ENCODE measurements around the gene PHLDB2. TPM values are rescaled to one million over a fixed set of nuclear protein-coding genes. Genes with fewer than 3 reads are reported as not detected.

PHLDB2 gene
- total and polyA plus RNA-seq, 2 of the 8 experiments (the other 6 are each of a cell fraction or from before 2014, with no cell fraction given) = 5.8 to 22.6 TPM

DNA sequence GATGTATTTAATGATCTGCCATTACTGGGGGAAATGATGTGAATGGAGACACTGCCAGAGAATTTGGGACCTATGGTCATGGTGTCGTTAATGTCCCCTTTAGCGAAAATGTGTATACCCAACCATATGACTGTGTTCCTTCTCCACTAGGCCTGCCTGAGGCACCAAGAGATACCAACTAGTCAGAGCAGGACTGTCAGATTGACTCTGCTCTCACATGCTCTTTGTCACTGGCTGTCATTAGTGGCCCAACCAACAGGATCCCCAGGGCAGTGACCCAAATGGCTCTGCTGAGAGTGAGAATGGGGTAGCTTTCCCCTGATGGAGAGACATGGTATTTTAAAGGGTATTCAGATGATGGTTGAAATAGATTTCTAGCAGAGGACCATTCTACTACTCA lies 142.5 kb downstream of the PHLDB2 start:
- Histone ChIP-seq H3K9me3 (ENCODE audit: insufficient read depth in 2 of 2, low read depth in 1 of 2, low read length in 1 of 2) (no peaks in the 10 kb centered on the region), H3K18ac (ENCODE audit: extremely low read depth, low read length) (no peak overlapping the region), H3K27me3 (replicated peaks in 1 of 4; ENCODE audit: control insufficient read depth in 3 of 4, extremely low read depth in 1 of 4, insufficient read depth in 3 of 4, low read length in 3 of 4) (peaks cover 1 to 22% (median 9%) of the 10 kb centered on the region in 4 experiments; a peak in 4 of 7 replicates), H2AFZ (ENCODE audit: low read length) (no peak overlapping the region), H4K8ac (ENCODE audit: extremely low read depth, insufficient read depth, low read length) (no peak overlapping the region), H3K36me3 (ENCODE audit: control insufficient read depth in 2 of 4, insufficient read depth in 4 of 4, low read length in 3 of 4) (peaks cover 0 to 3% (median 1%) of the 10 kb centered on the region in 4 experiments; a peak in 3 of 8 replicates), H3K9ac (replicated peaks in 1 of 4; ENCODE audit: extremely low read depth in 1 of 4, low read depth in 3 of 4, low read length in 3 of 4) (no peak overlapping the region), H3K4me3 (ENCODE audit: extremely low read depth in 1 of 4, insufficient read depth in 2 of 4, low read depth in 3 of 4, low read length in 4 of 4) (no peak overlapping the region), H4K20me1 (replicated peaks in 1 of 2; ENCODE audit: control insufficient read depth in 1 of 2, insufficient read depth in 2 of 2, low read length in 2 of 2) (peaks cover 3% of the 10 kb centered on the region in 2 experiments), H3K56ac (replicated peaks; ENCODE audit: insufficient read length, low read depth, low read length) (no peak overlapping the region), H3K27ac (ENCODE audit: low read depth, low read length) (no peak overlapping the region), H2BK120ac (replicated peaks; ENCODE audit: low read depth, low read length) (no peak overlapping the region), H3K14ac (ENCODE audit: insufficient read length) (no peak overlapping the region), H2BK12ac (ENCODE audit: low read depth, low read length) (no peak overlapping the region), H2BK15ac (ENCODE audit: low read length) (no peak overlapping the region), H2AK5ac (ENCODE audit: low read depth, low read length) (no peak overlapping the region), H2BK5ac (ENCODE audit: low read depth, low read length) (no peak overlapping the region), H3K4me1 (replicated peaks in 1 of 4; ENCODE audit: control insufficient read depth in 3 of 4, insufficient read depth in 4 of 4, low read length in 3 of 4) (peaks cover 3 to 10% (median 6%) of the 10 kb centered on the region in 4 experiments; a peak in 5 of 7 replicates), H4K5ac (ENCODE audit: insufficient read length, low read depth, low read length) (no peak overlapping the region), H3K4me2 (ENCODE audit: insufficient read depth in 1 of 2, low read depth in 2 of 2, low read length in 2 of 2) (no peak overlapping the region; a peak in 1 of 4 replicates), H3K23ac (ENCODE audit: insufficient read length) (no peak overlapping the region), H3K4ac (replicated peaks; ENCODE audit: insufficient read length, low read depth, low read length) (no peak overlapping the region), H3K23me2 (ENCODE audit: low read depth, low read length) (peaks cover 12% of the 10 kb centered on the region), H3K79me1 (ENCODE audit: low read depth, low read length) (no peaks in the 10 kb centered on the region), H2BK20ac (ENCODE audit: low read length) (no peak overlapping the region), H3K79me2 (ENCODE audit: control insufficient read depth in 1 of 2, insufficient read depth in 2 of 2, low read length in 2 of 2) (no peaks in the 10 kb centered on the region), H4K91ac (replicated peaks; ENCODE audit: insufficient read length, low read length) (no peak overlapping the region)
- ChIA-PET CTCF (ENCODE audit: partially characterized antibody) (interaction anchor here (0.8 to 21.3 kb wide), 7 partner anchors 10 to 333 kb away, joined by 3 to 384 read pairs (median 6); no protein-coding TSS in a partner anchor), POLR2A (ENCODE audit: partially characterized antibody) (interaction anchor here (1.0 to 4.1 kb wide), 2 partner anchors 12 to 284 kb away, joined by 3 to 22 read pairs; no protein-coding TSS in a partner anchor)
- no peak for DNase-seq (ENCODE audit: low read depth in 1 of 2, low spot score in 2 of 2)
- WGBS, 2 experiments (ENCODE audit: extremely low coverage in 1 of 2, insufficient coverage in 1 of 2, insufficient read length in 1 of 2, insufficient replicate concordance in 2 of 2, low coverage in 1 of 2, low lambda C conversion rate in 2 of 2, missing lambda C conversion rate in 1 of 2) = 87% methylated on average over 2 of the region's 2 CpGs; no CpG with 5 or more reads in 1 of the 2 experiments
- FAIRE-seq = no peak
- no peak for TF ChIP-seq ASH2L (IDR thresholded peaks at IDR 0.05; ENCODE audit: low read length)
- TF ChIP-seq GTF2F1 (IDR thresholded peaks at IDR 0.05; ENCODE audit: borderline replicate concordance, low read depth, low read length) = no peak
- TF ChIP-seq SRF (IDR thresholded peaks at IDR 0.05; ENCODE audit: low read depth, low read length) = no peak
- no peak for TF ChIP-seq EP300 (IDR thresholded peaks at IDR 0.05; ENCODE audit: borderline replicate concordance in 1 of 2, low read depth in 2 of 2, low read length in 2 of 2)
- no peak for TF ChIP-seq RBBP5 (IDR thresholded peaks at IDR 0.05; ENCODE audit: borderline replicate concordance, low read depth, low read length)
- TF ChIP-seq, protein P1, sequence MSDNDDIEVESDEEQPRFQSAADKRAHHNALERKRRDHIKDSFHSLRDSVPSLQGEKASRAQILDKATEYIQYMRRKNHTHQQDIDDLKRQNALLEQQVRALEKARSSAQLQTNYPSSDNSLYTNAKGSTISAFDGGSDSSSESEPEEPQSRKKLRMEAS (IDR thresholded peaks at IDR 0.05) = no peak
- TF ChIP-seq POLR2A (IDR thresholded peaks at IDR 0.05; ENCODE audit: control extremely low read depth in 1 of 2, low read depth in 2 of 2, low read length in 2 of 2) = no peak
- TF ChIP-seq CEBPB (IDR thresholded peaks at IDR 0.05; ENCODE audit: low read depth, low read length) = no peak
- TF ChIP-seq PHF8 (conservative IDR thresholded peaks at IDR 0.05; ENCODE audit: low read depth, low read length) = no peak
- TF ChIP-seq SP4 (IDR thresholded peaks at IDR 0.05; ENCODE audit: low read length) = no peak
- no peak for TF ChIP-seq RFX5 (IDR thresholded peaks at IDR 0.05; ENCODE audit: borderline replicate concordance, low read depth, low read length)
- TF ChIP-seq CHD1 (IDR thresholded peaks at IDR 0.05; ENCODE audit: low read depth, low read length) = no peak
- no peak for TF ChIP-seq KDM1A (IDR thresholded peaks at IDR 0.05; ENCODE audit: borderline replicate concordance, low read length)
- no peak for TF ChIP-seq JUN (IDR thresholded peaks at IDR 0.05; ENCODE audit: low read depth, low read length)
- TF ChIP-seq POLR2AphosphoS5 (IDR thresholded peaks at IDR 0.05; ENCODE audit: low read depth, low read length) = no peak

Data from H1 (cell line).